Endodermal cell (in vitro differentiated cells): Measurements from ENCODE around the gene BCOR. TPM values are rescaled to one million over a fixed set of nuclear protein-coding genes. Genes with fewer than 3 reads are reported as not detected.
A peak's percentile ranks its signal among the peaks of the same experiment; 100 is the strongest.

Experiments
- DNase-seq: peaks from one replicate; pipeline ENCODE4 v3.0.0-alpha.2; 2017
- H3K27ac ChIP-seq: 2 replicates; pipeline ENCODE4 v1.5.1; 2013; ENCODE audit warnings: mild to moderate bottlenecking, low read depth, low read length, moderate library complexity
- H3K27me3 ChIP-seq: 2 replicates; pipeline ENCODE4 v1.6.1; 2013; ENCODE audit warnings: mild to moderate bottlenecking, low read length, moderate library complexity; ENCODE audit not compliant: insufficient read depth, control insufficient read depth, poor library complexity, severe bottlenecking
- H3K36me3 ChIP-seq: 2 replicates; pipeline ENCODE4 v1.7.0; 2013; ENCODE audit warnings: mild to moderate bottlenecking, low read length, moderate library complexity; ENCODE audit not compliant: control insufficient read depth, insufficient read depth
- H3K4me1 ChIP-seq: one replicate; pipeline ENCODE4 v1.7.0; 2013; ENCODE audit warnings: low read length; ENCODE audit not compliant: control insufficient read depth, insufficient read depth
- H3K4me3 ChIP-seq: 2 replicates; pipeline ENCODE4 v1.5.1; 2013; ENCODE audit warnings: mild to moderate bottlenecking, low read length, moderate library complexity
- H3K9ac ChIP-seq: 2 replicates; pipeline ENCODE4 v1.6.1; 2013; ENCODE audit warnings: mild to moderate bottlenecking, low read length, moderate library complexity; ENCODE audit not compliant: poor library complexity, severe bottlenecking; ENCODE audit errors: extremely low read depth
- H3K9me3 ChIP-seq: 2 replicates; pipeline ENCODE4 v1.6.1; 2013; ENCODE audit warnings: mild to moderate bottlenecking, low read length, moderate library complexity; ENCODE audit not compliant: control insufficient read depth
- H3K27ac Mint-ChIP-seq: 2 replicates; pipeline ENCODE4 v1.8.0; 2020; ENCODE audit warnings: mixed read lengths
- H3K27me3 Mint-ChIP-seq: 2 replicates; pipeline ENCODE4 v1.8.0; 2021; ENCODE audit warnings: mild to moderate bottlenecking, mixed read lengths; ENCODE audit not compliant: insufficient read depth
- H3K36me3 Mint-ChIP-seq: 2 replicates; pipeline ENCODE4 v1.8.0; 2020; ENCODE audit warnings: low read depth, mixed read lengths
- H3K4me1 Mint-ChIP-seq: 2 replicates; pipeline ENCODE4 v1.8.0; 2020; ENCODE audit warnings: mixed read lengths
- H3K4me3 Mint-ChIP-seq: 2 replicates; pipeline ENCODE4 v1.8.0; 2020; ENCODE audit warnings: mild to moderate bottlenecking, moderate library complexity, mixed read lengths
- H3K9me3 Mint-ChIP-seq: 2 replicates; pipeline ENCODE4 v1.8.0; 2020; ENCODE audit warnings: mild to moderate bottlenecking, mixed read lengths
- WGBS, 2 experiments: methylation state at CpG; one replicate each; pipeline versions ENCODE4 v1.1.5 to v1.1.7; 2013; ENCODE audit warnings: missing lambda C conversion rate in 2 of 2, mixed read lengths in 1 of 2; ENCODE audit not compliant: insufficient coverage in 1 of 2, insufficient read length in 1 of 2; 5-methylcytosine and 5-hydroxymethylcytosine counted together
- total RNA-seq, 2 donors: library from RNA; stranded (reverse); fragmentation: NEBNext Ultra II Directional in 1 of 2; extraction: Animal tissue kit (Norgen Biotek cat#: 25700) in 1 of 2; gene quantifications; 2 replicates in 1 of 2; 3 replicates in 1 of 2; pipeline ENCODE4 v1.2.1, GENCODE V29; 2021
- TF ChIP-seq, protein P1 (sequence below): fragments of 200-600 bp; sonication (generic); conservative IDR thresholded peaks from 2 replicates; pipeline ENCODE4 v1.5.0; 2021; ENCODE audit warnings: antibody characterized with exemption, mild to moderate bottlenecking

Gene BCOR
- total RNA-seq, 2 donors from 2014 or later = 31.3 to 37.9 TPM

DNA sequence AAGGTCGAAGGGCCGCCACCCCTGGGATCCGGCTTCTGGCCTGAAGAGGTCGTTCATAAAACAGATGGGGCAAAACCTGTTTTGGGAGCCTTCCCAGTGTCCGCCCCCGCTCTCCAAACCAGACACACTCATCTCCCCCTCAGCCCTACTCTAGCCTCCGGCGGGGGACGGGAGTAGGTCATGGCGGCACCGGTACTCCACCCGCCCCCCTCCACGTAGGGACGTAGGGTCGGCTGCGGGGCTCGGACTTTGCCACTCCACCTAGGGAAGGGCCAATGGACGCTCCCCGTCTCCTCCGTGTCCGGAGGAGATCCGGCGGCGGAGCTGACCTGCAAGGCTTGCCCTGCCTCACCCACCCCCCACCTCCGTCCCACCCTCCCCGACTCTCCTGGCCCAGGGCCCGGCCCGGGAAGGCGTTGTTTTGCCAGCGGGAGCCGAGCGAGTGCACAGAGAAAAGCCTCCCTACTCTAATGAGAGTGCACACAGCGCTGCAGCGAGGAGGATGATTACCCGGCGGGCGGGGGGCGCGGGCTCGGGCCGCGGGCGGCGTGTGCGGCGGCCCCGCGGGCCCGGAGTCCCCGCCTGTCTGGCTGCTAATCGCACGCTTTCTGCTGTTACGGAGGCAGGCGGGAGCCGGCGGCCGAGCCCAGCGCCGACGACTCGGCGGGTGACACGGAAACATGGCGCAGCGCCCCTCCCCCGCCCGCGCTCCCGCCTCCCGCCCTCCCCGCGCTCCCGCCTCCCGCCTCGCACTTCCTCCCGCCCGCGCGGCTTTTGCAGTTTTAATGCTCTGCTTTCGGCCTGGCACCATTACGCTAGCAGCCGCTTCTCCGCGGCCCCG is 8.3 kb upstream of the BCOR start:
- DNase-seq = peak; percentile 94
- Histone ChIP-seq H3K27me3 (no peaks in the 10 kb centered on the region), H3K9me3 (no peaks in the 10 kb centered on the region), H3K36me3 (no peaks in the 10 kb centered on the region), H3K27ac (peak overlapping the region; percentile 80), H3K4me1 (no peaks in the 10 kb centered on the region), H3K9ac (no peak overlapping the region), H3K4me3 (peak overlapping the region; percentile 77)
- Mint-ChIP-seq H3K4me3 (peak overlapping the region; percentile 65), H3K27me3 (peaks cover 45% of the 10 kb centered on the region), H3K27ac (peak overlapping the region; percentile 83), H3K4me1 (peaks cover 33% of the 10 kb centered on the region), H3K9me3 (peaks cover 14% of the 10 kb centered on the region), H3K36me3 (no peaks in the 10 kb centered on the region)
- TF ChIP-seq, protein P1, sequence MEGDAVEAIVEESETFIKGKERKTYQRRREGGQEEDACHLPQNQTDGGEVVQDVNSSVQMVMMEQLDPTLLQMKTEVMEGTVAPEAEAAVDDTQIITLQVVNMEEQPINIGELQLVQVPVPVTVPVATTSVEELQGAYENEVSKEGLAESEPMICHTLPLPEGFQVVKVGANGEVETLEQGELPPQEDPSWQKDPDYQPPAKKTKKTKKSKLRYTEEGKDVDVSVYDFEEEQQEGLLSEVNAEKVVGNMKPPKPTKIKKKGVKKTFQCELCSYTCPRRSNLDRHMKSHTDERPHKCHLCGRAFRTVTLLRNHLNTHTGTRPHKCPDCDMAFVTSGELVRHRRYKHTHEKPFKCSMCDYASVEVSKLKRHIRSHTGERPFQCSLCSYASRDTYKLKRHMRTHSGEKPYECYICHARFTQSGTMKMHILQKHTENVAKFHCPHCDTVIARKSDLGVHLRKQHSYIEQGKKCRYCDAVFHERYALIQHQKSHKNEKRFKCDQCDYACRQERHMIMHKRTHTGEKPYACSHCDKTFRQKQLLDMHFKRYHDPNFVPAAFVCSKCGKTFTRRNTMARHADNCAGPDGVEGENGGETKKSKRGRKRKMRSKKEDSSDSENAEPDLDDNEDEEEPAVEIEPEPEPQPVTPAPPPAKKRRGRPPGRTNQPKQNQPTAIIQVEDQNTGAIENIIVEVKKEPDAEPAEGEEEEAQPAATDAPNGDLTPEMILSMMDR = no peak
- 0% methylated on average over 65 of the region's 85 CpGs; no CpG with 5 or more reads in 1 of the 2 experiments for WGBS, 2 experiments

DNA sequence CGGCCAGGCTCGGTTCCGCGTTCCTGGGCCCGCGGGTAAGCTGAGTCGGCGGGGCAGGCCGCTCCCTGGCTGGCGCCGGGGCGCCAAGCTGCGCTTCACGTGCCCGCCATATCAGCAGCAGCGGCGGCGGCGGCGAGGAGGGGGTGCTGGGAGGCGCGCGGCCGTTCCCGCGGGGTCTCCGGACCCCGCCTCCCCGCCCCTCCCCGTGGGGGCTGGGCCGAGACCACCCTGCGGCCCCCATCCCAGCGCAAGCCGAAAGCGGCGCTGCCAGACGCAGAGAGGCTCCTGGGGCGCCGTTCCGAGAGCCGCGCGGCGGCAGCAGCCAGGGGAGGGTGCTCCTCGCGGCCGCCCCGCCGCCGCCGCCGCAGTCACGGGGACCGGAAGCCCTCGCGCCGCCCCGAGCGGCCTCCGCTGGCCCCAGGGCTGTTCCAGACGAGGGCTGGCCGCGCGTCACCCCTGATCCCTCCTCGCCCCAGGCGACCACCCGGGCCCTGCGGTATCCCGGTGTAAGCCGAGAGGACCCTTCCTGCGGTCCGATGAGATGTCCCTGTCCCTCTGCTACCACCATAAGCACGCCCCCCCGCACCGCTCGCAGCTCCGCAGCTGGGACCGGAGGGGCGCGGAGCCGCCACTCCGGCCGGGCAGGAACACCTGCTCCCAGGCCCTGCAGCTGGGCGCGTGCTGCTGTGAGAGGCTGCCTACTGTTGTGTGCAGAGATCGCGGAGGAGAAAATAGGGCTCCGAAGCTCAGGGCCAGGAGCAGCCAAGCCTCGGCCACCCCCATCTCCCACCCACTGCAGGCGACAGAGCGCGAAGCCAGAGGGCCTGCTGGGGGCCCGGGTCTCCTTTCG is 7.5 kb upstream of the BCOR start:
- Histone ChIP-seq H3K27ac (peak overlapping the region; percentile 80), H3K9ac (no peak overlapping the region), H3K9me3 (no peaks in the 10 kb centered on the region), H3K27me3 (no peaks in the 10 kb centered on the region), H3K4me3 (peak overlapping the region; percentile 72), H3K4me1 (no peaks in the 10 kb centered on the region), H3K36me3 (no peaks in the 10 kb centered on the region)
- Mint-ChIP-seq H3K4me3 (peak overlapping the region; percentile 65), H3K9me3 (peaks cover 12% of the 10 kb centered on the region), H3K4me1 (peaks cover 33% of the 10 kb centered on the region), H3K36me3 (no peaks in the 10 kb centered on the region), H3K27me3 (peaks cover 49% of the 10 kb centered on the region), H3K27ac (no peak overlapping the region)
- peak; percentile 83 for DNase-seq
- TF ChIP-seq, protein P1 = no peak
- whole genome bisulfite sequencing, 2 experiments = 0% methylated on average over 87 of the region's 94 CpGs; no CpG with 5 or more reads in 1 of the 2 experiments

DNA sequence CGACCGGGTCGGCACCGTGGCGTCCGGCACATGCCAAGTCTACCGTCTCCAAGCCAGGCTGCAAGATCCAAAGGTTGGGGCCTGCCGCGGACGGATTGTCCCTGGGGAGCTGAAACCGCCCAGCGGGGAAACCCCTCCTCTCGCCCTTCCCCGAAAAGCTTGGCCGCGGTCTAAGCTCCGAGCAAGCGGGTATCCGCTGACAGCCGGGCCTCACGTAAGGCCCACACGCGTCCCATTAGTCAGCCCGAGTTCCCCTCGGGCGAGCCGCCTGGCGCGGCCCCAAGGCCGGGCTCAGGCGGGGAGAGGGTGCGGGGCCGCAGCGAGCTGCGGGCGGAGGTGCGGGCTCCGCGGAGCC is 6.8 kb upstream of the BCOR start:
- Histone ChIP-seq H3K36me3 (no peaks in the 10 kb centered on the region), H3K4me1 (no peaks in the 10 kb centered on the region), H3K4me3 (peak overlapping the region; percentile 72), H3K9ac (no peak overlapping the region), H3K27me3 (no peaks in the 10 kb centered on the region), H3K27ac (no peak overlapping the region), H3K9me3 (no peaks in the 10 kb centered on the region)
- Mint-ChIP-seq H3K27ac (no peak overlapping the region), H3K36me3 (no peaks in the 10 kb centered on the region), H3K4me1 (peaks cover 38% of the 10 kb centered on the region), H3K9me3 (peaks cover 12% of the 10 kb centered on the region), H3K4me3 (peak overlapping the region; percentile 59), H3K27me3 (peaks cover 55% of the 10 kb centered on the region)
- WGBS, 2 experiments = 0% methylated on average over 38 of the region's 39 CpGs; no CpG with 5 or more reads in 1 of the 2 experiments
- TF ChIP-seq, protein P1 = no peak
- peak; percentile 77 for DNase-seq
